ENCODE measurements around the gene DAPK1.

- TF ChIP-seq POLR2AphosphoS5 (IDR thresholded peaks at IDR 0.05; ENCODE audit: low read depth, low read length), result no peak
- TF ChIP-seq TAF1 (IDR thresholded peaks at IDR 0.05; ENCODE audit: low read depth, low read length), result no peak
- TF ChIP-seq POLR2A (IDR thresholded peaks at IDR 0.05; ENCODE audit: low read depth, low read length), result no peak
- TF ChIP-seq POU2F2 (IDR thresholded peaks at IDR 0.05; ENCODE audit: low read depth, low read length), result no peak
- TF ChIP-seq PAX5 (IDR thresholded peaks at IDR 0.05; ENCODE audit: insufficient read depth, low read length, severe bottlenecking), result no peak
- TF ChIP-seq SPI1 (IDR thresholded peaks at IDR 0.05; ENCODE audit: low read depth, low read length), result no peak
Observed at GRCh38 chr9:87742813-87743428, 245.3 kb downstream of the DAPK1 start.

All from GM12891 (cell line).